HepG2 (cell line): ENCODE measurements around the gene ASCC2. TPM values are rescaled to one million over a fixed set of nuclear protein-coding genes. Genes with fewer than 3 reads are reported as not detected.

Source experiments
- AHDC1 ChIP-seq: sonication (generic); formaldehyde crosslinking; IDR thresholded peaks from 2 replicates; pipeline ENCODE4 v1.5.1; 2020; ENCODE audit warnings: mild to moderate bottlenecking, missing genetic modification reagents, borderline replicate concordance
- EEA1 ChIP-seq: sonication (generic); formaldehyde crosslinking; IDR thresholded peaks from 2 replicates; pipeline ENCODE4 v1.5.1; 2020; ENCODE audit warnings: mild to moderate bottlenecking, missing genetic modification reagents, borderline replicate concordance
- EP300 ChIP-seq, 3 experiments: sonication (generic) in 1 of 3; formaldehyde crosslinking in 1 of 3; IDR thresholded peaks; 2 replicates each; pipeline versions ENCODE4 v1.5.1 to v1.6.1; 2011 to 2020; ENCODE audit warnings: low read depth in 2 of 3, low read length in 2 of 3, borderline replicate concordance in 1 of 3, improper control_type of control experiment in 1 of 3, mild to moderate bottlenecking in 1 of 3, missing genetic modification reagents in 1 of 3, moderate library complexity in 1 of 3
- FOXO1 ChIP-seq: sonication (generic); formaldehyde crosslinking; IDR thresholded peaks from 2 replicates; pipeline ENCODE4 v1.4.0; 2020; ENCODE audit warnings: missing genetic modification reagents
- MATR3 ChIP-seq: sonication (generic); formaldehyde crosslinking; IDR thresholded peaks from 2 replicates; pipeline ENCODE4 v1.4.0; 2020; ENCODE audit warnings: missing genetic modification reagents
- MTF2 ChIP-seq: sonication (generic); formaldehyde crosslinking; IDR thresholded peaks from 2 replicates; pipeline ENCODE4 v1.5.0; 2020; ENCODE audit warnings: missing genetic modification reagents, borderline replicate concordance
- NR2F2 ChIP-seq: IDR thresholded peaks from 2 replicates; pipeline ENCODE4 v1.6.1; 2012; ENCODE audit warnings: low read depth, inconsistent platforms, borderline replicate concordance
- POLR2AphosphoS5 ChIP-seq: IDR thresholded peaks from 2 replicates; pipeline ENCODE4 v1.6.1; 2012; ENCODE audit warnings: low read depth, low read length
- RORA ChIP-seq: sonication (generic); formaldehyde crosslinking; IDR thresholded peaks from 2 replicates; pipeline ENCODE4 v1.5.0; 2020; ENCODE audit warnings: mild to moderate bottlenecking, missing genetic modification reagents, moderate library complexity
- SAFB2 ChIP-seq: sonication (generic); formaldehyde crosslinking; IDR thresholded peaks from 2 replicates; pipeline ENCODE4 v1.5.1; 2020; ENCODE audit warnings: missing genetic modification reagents, low read depth, mild to moderate bottlenecking, borderline replicate concordance
- SOX6 ChIP-seq, 2 experiments: fragments of 450-650 bp in 1 of 2; sonication (generic) in 1 of 2; formaldehyde crosslinking in 1 of 2; IDR thresholded peaks; 2 replicates each; pipeline versions ENCODE4 v1.4.0 to v1.6.1; 2017 to 2020; ENCODE audit warnings: antibody characterized with exemption in 1 of 2, mild to moderate bottlenecking in 1 of 2, missing genetic modification reagents in 1 of 2
- STAT6 ChIP-seq: sonication (generic); formaldehyde crosslinking; IDR thresholded peaks from 2 replicates; pipeline ENCODE4 v1.4.0; 2020; ENCODE audit warnings: missing genetic modification reagents, mild to moderate bottlenecking, borderline replicate concordance
- THAP8 ChIP-seq: sonication (generic); formaldehyde crosslinking; IDR thresholded peaks from 2 replicates; pipeline ENCODE4 v1.5.1; 2020; ENCODE audit warnings: missing genetic modification reagents, mild to moderate bottlenecking, borderline replicate concordance
- ZKSCAN1 ChIP-seq: fragments of 150-350 bp; IDR thresholded peaks from 2 replicates; pipeline ENCODE4 v1.6.1; 2014; ENCODE audit warnings: low read length
- ZNF343 ChIP-seq: sonication (generic); formaldehyde crosslinking; IDR thresholded peaks from 2 replicates; pipeline ENCODE4 v1.4.0; 2020; ENCODE audit warnings: mild to moderate bottlenecking, missing genetic modification reagents
- ZNF652 ChIP-seq: IDR thresholded peaks from 2 replicates; pipeline ENCODE4 v1.6.1; 2016; ENCODE audit warnings: low read depth, borderline replicate concordance
- ZNF7 ChIP-seq: IDR thresholded peaks from 2 replicates; pipeline ENCODE4 v1.6.1; 2016; ENCODE audit warnings: missing biosample characterization, missing genetic modification reagents
- ZNF747 ChIP-seq: sonication (generic); formaldehyde crosslinking; IDR thresholded peaks from 2 replicates; pipeline ENCODE4 v1.8.1; 2023; ENCODE audit warnings: missing genetic modification reagents, mild to moderate bottlenecking, borderline replicate concordance
- polyA plus RNA-seq, 8 experiments: library from polyadenylated mRNA; depleted of rRNA in 3 of 8; stranded (reverse) in 7 of 8; unstranded in 1 of 8; fragments of >200 nt; fragmentation: Illumina TruSeq in 4 of 8; extraction: Trizol in 4 of 8; gene quantifications; 2 replicates each; pipeline versions ENCODE4 v1.2.1 to v1.2.3, GENCODE V29; 2011 to 2016; ENCODE audit warnings: low read depth in 4 of 8, missing spikeins in 1 of 8, mixed read lengths in 1 of 8; ENCODE audit not compliant: insufficient read depth in 1 of 8
- total RNA-seq, 5 experiments: library from RNA; depleted of rRNA; stranded (reverse); fragments of >200 nt; fragmentation: Illumina TruSeq; extraction: Trizol; gene quantifications; 2 replicates each; pipeline ENCODE4 v1.2.3, GENCODE V29; 2016; ENCODE audit warnings: low read depth in 1 of 5

The ASCC2 gene
- total and polyA plus RNA-seq, 2 of the 13 experiments (the other 11 are each of a cell fraction or from before 2014, with no cell fraction given): 26.2 to 26.3 TPM

GRCh38 chr22:29769723-29770321, 68.3 kb downstream of the ASCC2 start (continued):
- TF ChIP-seq AHDC1 (CRISPR knock-in tag) (peak; percentile 85; the same call in 1 of the 2 replicates), ZNF652 (CRISPR knock-in tag) (0 out of 2 replicates have a peak, but pooled peaks have one; percentile 52), THAP8 (CRISPR knock-in tag) (no peak), ZKSCAN1 (no peak), ZNF343 (CRISPR knock-in tag) (0 out of 2 replicates have a peak, but pooled peaks have one; percentile 43), MTF2 (CRISPR knock-in tag) (no peak), STAT6 (no peak), NR2F2 (peak; percentile 57; the same call in 1 of the 2 replicates), SAFB2 (CRISPR knock-in tag) (no peak), POLR2AphosphoS5 (no peak; the same call in 1 of the 2 replicates), RORA (no peak), ZNF747 (CRISPR knock-in tag) (no peak), MATR3 (CRISPR knock-in tag) (no peak), EEA1 (CRISPR knock-in tag) (no peak), ZNF7 (CRISPR knock-in tag) (no peak), EP300 (IDR thresholded peaks at IDR 0.05; ENCODE audit: low read depth in 2 of 2, low read length in 2 of 2) (peak in 1 of 2 experiments; percentile 87; a peak in 2 of 4 replicates), EP300 (CRISPR knock-in tag; IDR thresholded peaks at IDR 0.05; ENCODE audit: borderline replicate concordance) (peak; percentile 58; the same call in 1 of the 2 replicates), SOX6 (IDR thresholded peaks at IDR 0.05) (no peak), SOX6 (CRISPR knock-in tag; IDR thresholded peaks at IDR 0.05) (peak; percentile 92), FOXO1 (no peak)
